MM.1S (cell line): ENCODE data around the gene SLC28A3.

Source experiments
- EZH2 ChIP-seq: fragments of 300-600 bp; sonication (generic); optimal IDR thresholded peaks from 2 replicates; pipeline ENCODE3; 2017; ENCODE audit warnings: low read depth, mild to moderate bottlenecking, antibody characterized with exemption, low read length, mixed read lengths
- TF ChIP-seq, protein P1 (sequence below): fragments of 300-600 bp; sonication (generic); IDR thresholded peaks from 2 replicates; pipeline ENCODE4 v1.5.1; 2016; ENCODE audit warnings: antibody characterized with exemption, low read length, mixed read lengths

DNA sequence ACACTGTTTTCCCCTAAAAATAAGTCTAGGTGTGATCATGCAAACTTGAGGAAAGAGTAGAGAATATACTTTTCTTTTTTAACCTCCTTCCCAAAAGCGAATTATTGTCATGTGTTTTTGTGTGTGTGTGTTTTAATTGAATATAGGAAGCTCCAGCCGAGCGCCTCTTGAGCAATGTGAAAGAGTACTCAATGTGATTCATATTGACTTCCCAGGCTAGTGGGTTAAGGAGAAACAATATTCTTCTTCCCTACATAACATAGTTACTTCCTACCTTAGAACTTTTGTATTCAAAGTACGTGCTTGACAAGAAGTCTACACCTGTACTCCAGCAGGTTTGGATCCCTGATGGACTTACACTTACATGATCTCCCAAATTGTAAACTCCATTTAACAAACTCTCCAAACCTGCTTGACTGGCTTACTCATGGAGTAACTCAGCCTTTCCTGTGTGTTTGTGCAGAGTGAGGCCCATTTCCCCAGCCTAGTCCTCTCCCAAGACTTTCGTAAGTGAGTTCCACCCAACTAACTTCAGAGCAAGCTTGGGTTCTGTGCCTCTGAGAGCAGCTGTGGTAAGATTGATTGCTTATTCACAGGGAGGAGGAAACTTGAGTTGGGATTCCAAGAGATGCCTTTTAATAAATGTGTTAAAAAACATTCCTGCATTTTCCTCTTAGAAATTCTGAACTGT lies 9.3 kb downstream of the SLC28A3 start:
- TF ChIP-seq, protein P1, sequence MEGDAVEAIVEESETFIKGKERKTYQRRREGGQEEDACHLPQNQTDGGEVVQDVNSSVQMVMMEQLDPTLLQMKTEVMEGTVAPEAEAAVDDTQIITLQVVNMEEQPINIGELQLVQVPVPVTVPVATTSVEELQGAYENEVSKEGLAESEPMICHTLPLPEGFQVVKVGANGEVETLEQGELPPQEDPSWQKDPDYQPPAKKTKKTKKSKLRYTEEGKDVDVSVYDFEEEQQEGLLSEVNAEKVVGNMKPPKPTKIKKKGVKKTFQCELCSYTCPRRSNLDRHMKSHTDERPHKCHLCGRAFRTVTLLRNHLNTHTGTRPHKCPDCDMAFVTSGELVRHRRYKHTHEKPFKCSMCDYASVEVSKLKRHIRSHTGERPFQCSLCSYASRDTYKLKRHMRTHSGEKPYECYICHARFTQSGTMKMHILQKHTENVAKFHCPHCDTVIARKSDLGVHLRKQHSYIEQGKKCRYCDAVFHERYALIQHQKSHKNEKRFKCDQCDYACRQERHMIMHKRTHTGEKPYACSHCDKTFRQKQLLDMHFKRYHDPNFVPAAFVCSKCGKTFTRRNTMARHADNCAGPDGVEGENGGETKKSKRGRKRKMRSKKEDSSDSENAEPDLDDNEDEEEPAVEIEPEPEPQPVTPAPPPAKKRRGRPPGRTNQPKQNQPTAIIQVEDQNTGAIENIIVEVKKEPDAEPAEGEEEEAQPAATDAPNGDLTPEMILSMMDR, result no peak
- no peak for TF ChIP-seq EZH2
